Endodermal cell (in vitro differentiated cells): ENCODE results near the gene ARHGAP6. TPM values are rescaled to one million over a fixed set of nuclear protein-coding genes. Genes with fewer than 3 reads are reported as not detected.

Experiments
- DNase-seq: peaks from one replicate; pipeline ENCODE4 v3.0.0-alpha.2; 2017
- H3K27ac ChIP-seq: 2 replicates; pipeline ENCODE4 v1.5.1; 2013; ENCODE audit warnings: mild to moderate bottlenecking, low read depth, low read length, moderate library complexity
- H3K27me3 ChIP-seq: 2 replicates; pipeline ENCODE4 v1.6.1; 2013; ENCODE audit warnings: mild to moderate bottlenecking, low read length, moderate library complexity; ENCODE audit not compliant: insufficient read depth, control insufficient read depth, poor library complexity, severe bottlenecking
- H3K36me3 ChIP-seq: 2 replicates; pipeline ENCODE4 v1.7.0; 2013; ENCODE audit warnings: mild to moderate bottlenecking, low read length, moderate library complexity; ENCODE audit not compliant: control insufficient read depth, insufficient read depth
- H3K4me1 ChIP-seq: one replicate; pipeline ENCODE4 v1.7.0; 2013; ENCODE audit warnings: low read length; ENCODE audit not compliant: control insufficient read depth, insufficient read depth
- H3K4me3 ChIP-seq: 2 replicates; pipeline ENCODE4 v1.5.1; 2013; ENCODE audit warnings: mild to moderate bottlenecking, low read length, moderate library complexity
- H3K9ac ChIP-seq: 2 replicates; pipeline ENCODE4 v1.6.1; 2013; ENCODE audit warnings: mild to moderate bottlenecking, low read length, moderate library complexity; ENCODE audit not compliant: poor library complexity, severe bottlenecking; ENCODE audit errors: extremely low read depth
- H3K9me3 ChIP-seq: 2 replicates; pipeline ENCODE4 v1.6.1; 2013; ENCODE audit warnings: mild to moderate bottlenecking, low read length, moderate library complexity; ENCODE audit not compliant: control insufficient read depth
- H3K27ac Mint-ChIP-seq: 2 replicates; pipeline ENCODE4 v1.8.0; 2020; ENCODE audit warnings: mixed read lengths
- H3K27me3 Mint-ChIP-seq: 2 replicates; pipeline ENCODE4 v1.8.0; 2021; ENCODE audit warnings: mild to moderate bottlenecking, mixed read lengths; ENCODE audit not compliant: insufficient read depth
- H3K36me3 Mint-ChIP-seq: 2 replicates; pipeline ENCODE4 v1.8.0; 2020; ENCODE audit warnings: low read depth, mixed read lengths
- H3K4me1 Mint-ChIP-seq: 2 replicates; pipeline ENCODE4 v1.8.0; 2020; ENCODE audit warnings: mixed read lengths
- H3K4me3 Mint-ChIP-seq: 2 replicates; pipeline ENCODE4 v1.8.0; 2020; ENCODE audit warnings: mild to moderate bottlenecking, moderate library complexity, mixed read lengths
- H3K9me3 Mint-ChIP-seq: 2 replicates; pipeline ENCODE4 v1.8.0; 2020; ENCODE audit warnings: mild to moderate bottlenecking, mixed read lengths
- WGBS, 2 experiments: methylation state at CpG; one replicate each; pipeline versions ENCODE4 v1.1.5 to v1.1.7; 2013; ENCODE audit warnings: missing lambda C conversion rate in 2 of 2, mixed read lengths in 1 of 2; ENCODE audit not compliant: insufficient coverage in 1 of 2, insufficient read length in 1 of 2; 5-methylcytosine and 5-hydroxymethylcytosine counted together
- total RNA-seq, 2 donors: library from RNA; stranded (reverse); fragmentation: NEBNext Ultra II Directional in 1 of 2; extraction: Animal tissue kit (Norgen Biotek cat#: 25700) in 1 of 2; gene quantifications; 2 replicates in 1 of 2; 3 replicates in 1 of 2; pipeline ENCODE4 v1.2.1, GENCODE V29; 2021
- TF ChIP-seq, protein P1 (sequence below): fragments of 200-600 bp; sonication (generic); conservative IDR thresholded peaks from 2 replicates; pipeline ENCODE4 v1.5.0; 2021; ENCODE audit warnings: antibody characterized with exemption, mild to moderate bottlenecking

ARHGAP6 gene
- total RNA-seq, 2 donors from 2014 or later = 0.48 to 0.73 TPM

DNA sequence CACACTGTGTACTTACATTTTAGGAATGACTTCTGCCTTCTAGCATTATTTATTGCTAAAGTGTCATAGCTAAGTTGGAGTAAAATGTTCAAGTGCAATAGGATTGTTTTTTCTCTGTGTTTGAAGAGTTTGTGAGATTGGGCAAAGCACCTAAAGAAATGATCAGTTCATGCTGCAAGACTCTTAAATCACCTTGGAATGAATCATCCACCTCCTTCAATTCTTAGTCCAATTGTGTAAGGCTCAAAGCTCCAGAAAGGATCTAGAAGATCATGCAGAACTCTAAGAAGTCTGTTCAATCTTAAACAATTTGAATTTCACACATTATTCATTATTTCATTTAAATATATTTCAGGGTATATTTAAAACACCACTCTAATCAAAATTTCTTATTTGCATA, 235.4 kb downstream of the ARHGAP6 start:
- H3K4me1 ChIP-seq = no peaks in the 10 kb centered on the region
- no peak overlapping the region for H3K4me3 Mint-ChIP-seq
- peaks cover 31% of the 10 kb centered on the region for H3K27me3 Mint-ChIP-seq
- no peak overlapping the region for H3K9ac ChIP-seq
- no peaks in the 10 kb centered on the region for H3K36me3 ChIP-seq
- TF ChIP-seq, protein P1, sequence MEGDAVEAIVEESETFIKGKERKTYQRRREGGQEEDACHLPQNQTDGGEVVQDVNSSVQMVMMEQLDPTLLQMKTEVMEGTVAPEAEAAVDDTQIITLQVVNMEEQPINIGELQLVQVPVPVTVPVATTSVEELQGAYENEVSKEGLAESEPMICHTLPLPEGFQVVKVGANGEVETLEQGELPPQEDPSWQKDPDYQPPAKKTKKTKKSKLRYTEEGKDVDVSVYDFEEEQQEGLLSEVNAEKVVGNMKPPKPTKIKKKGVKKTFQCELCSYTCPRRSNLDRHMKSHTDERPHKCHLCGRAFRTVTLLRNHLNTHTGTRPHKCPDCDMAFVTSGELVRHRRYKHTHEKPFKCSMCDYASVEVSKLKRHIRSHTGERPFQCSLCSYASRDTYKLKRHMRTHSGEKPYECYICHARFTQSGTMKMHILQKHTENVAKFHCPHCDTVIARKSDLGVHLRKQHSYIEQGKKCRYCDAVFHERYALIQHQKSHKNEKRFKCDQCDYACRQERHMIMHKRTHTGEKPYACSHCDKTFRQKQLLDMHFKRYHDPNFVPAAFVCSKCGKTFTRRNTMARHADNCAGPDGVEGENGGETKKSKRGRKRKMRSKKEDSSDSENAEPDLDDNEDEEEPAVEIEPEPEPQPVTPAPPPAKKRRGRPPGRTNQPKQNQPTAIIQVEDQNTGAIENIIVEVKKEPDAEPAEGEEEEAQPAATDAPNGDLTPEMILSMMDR = no peak
- no peak overlapping the region for H3K27ac ChIP-seq
- no peaks in the 10 kb centered on the region for H3K36me3 Mint-ChIP-seq
- no peaks in the 10 kb centered on the region for H3K9me3 ChIP-seq
- H3K27me3 ChIP-seq = peaks cover 27% of the 10 kb centered on the region
- H3K4me1 Mint-ChIP-seq = no peaks in the 10 kb centered on the region
- peaks cover 29% of the 10 kb centered on the region for H3K9me3 Mint-ChIP-seq
- no peak overlapping the region for H3K4me3 ChIP-seq
- H3K27ac Mint-ChIP-seq = no peak overlapping the region
- DNase-seq = no peak

DNA sequence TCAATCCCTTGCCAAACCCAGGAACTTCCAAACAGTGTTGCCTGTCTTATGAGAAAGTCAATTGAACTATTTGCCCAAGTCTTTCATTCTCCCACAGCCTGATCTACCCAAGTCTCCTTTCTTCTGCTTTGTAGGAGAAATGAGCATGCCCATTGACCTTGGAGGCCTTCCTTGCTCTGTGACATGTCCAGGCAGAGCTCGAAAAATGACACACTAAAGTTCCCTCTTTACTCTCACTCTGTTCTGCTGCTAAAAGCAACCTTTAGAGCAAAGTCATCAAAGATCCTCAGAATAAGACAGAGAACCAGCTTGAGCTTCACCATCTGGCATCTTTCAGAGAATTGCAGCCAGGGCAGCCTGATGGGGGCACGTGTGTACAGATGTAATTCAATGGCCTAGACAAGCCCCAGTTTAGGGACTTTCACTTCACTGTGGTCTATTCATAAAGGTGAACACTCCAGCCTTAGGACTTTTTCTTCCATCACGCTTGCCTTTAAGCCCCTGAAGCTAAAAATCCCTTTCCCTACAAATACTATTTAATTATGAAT, 236.1 kb downstream of the ARHGAP6 start:
- Histone ChIP-seq H3K4me3 (no peak overlapping the region), H3K27me3 (peaks cover 27% of the 10 kb centered on the region), H3K9me3 (no peaks in the 10 kb centered on the region), H3K27ac (no peak overlapping the region), H3K9ac (no peak overlapping the region), H3K4me1 (no peaks in the 10 kb centered on the region), H3K36me3 (no peaks in the 10 kb centered on the region)
- Mint-ChIP-seq H3K27ac (no peak overlapping the region), H3K9me3 (peaks cover 33% of the 10 kb centered on the region), H3K4me3 (no peak overlapping the region), H3K36me3 (no peaks in the 10 kb centered on the region), H3K27me3 (peaks cover 33% of the 10 kb centered on the region), H3K4me1 (no peaks in the 10 kb centered on the region)
- DNase-seq = no peak
- TF ChIP-seq, protein P1 = no peak
- 91% methylated on average over 3 of the region's 3 CpGs; no CpG with 5 or more reads in 1 of the 2 experiments for WGBS, 2 experiments

DNA sequence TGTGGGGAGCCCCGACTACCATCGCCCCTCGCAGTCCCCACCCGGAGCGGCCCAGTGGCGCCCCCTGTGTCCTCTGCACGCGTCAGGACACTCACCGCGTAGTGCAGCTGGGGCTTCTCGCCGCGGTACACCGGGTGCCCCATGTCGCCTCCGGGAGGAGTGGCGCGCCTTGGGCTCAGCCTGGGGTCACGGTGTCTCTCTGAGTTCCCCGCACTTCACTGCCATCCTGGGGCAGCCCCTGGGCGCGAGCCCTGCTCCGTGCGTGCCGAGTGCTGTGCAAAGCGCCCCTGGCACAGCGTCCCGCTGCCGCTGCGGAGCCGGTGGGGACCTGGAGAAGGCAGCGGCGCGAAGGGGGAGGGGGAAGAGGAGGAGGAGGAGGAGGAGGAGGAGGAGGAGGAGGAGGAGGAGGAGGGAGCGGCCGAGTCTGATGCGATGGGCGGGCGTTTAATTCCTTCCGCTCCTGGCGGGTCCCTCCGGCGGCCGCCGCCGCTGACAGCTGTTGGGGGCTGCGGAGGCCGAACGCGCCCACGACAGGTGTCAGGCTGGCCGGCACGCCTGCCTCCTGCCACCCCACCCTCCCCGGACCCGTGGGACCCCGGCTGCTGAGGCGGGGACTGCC, 238.2 kb downstream of the ARHGAP6 start:
- Mint-ChIP-seq H3K9me3 (peaks cover 41% of the 10 kb centered on the region), H3K27ac (no peak overlapping the region), H3K27me3 (peaks cover 33% of the 10 kb centered on the region), H3K36me3 (no peaks in the 10 kb centered on the region), H3K4me3 (peak overlapping the region; percentile 50), H3K4me1 (no peaks in the 10 kb centered on the region)
- Histone ChIP-seq H3K9ac (no peak overlapping the region), H3K27ac (no peak overlapping the region), H3K4me3 (peak overlapping the region; percentile 49), H3K27me3 (peaks cover 27% of the 10 kb centered on the region), H3K36me3 (no peaks in the 10 kb centered on the region), H3K9me3 (no peaks in the 10 kb centered on the region), H3K4me1 (no peaks in the 10 kb centered on the region)
- WGBS, 2 experiments = 2% methylated on average over 43 of the region's 57 CpGs; no CpG with 5 or more reads in 1 of the 2 experiments
- TF ChIP-seq, protein P1 = peak; percentile 70
- peak; percentile 74 for DNase-seq
